ENCODE measurements around the gene ZNF692.

GRCh38 chr1:248821641-248822040, 37.2 kb downstream of the ZNF692 start:
- TF ChIP-seq, protein P1, sequence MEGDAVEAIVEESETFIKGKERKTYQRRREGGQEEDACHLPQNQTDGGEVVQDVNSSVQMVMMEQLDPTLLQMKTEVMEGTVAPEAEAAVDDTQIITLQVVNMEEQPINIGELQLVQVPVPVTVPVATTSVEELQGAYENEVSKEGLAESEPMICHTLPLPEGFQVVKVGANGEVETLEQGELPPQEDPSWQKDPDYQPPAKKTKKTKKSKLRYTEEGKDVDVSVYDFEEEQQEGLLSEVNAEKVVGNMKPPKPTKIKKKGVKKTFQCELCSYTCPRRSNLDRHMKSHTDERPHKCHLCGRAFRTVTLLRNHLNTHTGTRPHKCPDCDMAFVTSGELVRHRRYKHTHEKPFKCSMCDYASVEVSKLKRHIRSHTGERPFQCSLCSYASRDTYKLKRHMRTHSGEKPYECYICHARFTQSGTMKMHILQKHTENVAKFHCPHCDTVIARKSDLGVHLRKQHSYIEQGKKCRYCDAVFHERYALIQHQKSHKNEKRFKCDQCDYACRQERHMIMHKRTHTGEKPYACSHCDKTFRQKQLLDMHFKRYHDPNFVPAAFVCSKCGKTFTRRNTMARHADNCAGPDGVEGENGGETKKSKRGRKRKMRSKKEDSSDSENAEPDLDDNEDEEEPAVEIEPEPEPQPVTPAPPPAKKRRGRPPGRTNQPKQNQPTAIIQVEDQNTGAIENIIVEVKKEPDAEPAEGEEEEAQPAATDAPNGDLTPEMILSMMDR (IDR thresholded peaks at IDR 0.05), result no peak
- TF ChIP-seq EZH2 (IDR thresholded peaks at IDR 0.05) (no peak), EZH2phosphoT487 (IDR thresholded peaks at IDR 0.05) (no peak)

Measured in neural progenitor cell (in vitro differentiated cells).